HG03103 (cell line): Measurements from ENCODE around the gene GRIK5.
"Not testable (repeated sequence)": the region's sequence is repeated elsewhere in the genome, so short reads cannot be mapped to it uniquely, and the experiment has no call there.

Experiments used
- ATAC-seq: cut with Tn5 transposase; IDR thresholded peaks from one replicate; pipeline ENCODE4 v1.9.1; 2021; ENCODE audit warnings: low read depth; ENCODE audit not compliant: unreplicated experiment

GRIK5 gene

DNA sequence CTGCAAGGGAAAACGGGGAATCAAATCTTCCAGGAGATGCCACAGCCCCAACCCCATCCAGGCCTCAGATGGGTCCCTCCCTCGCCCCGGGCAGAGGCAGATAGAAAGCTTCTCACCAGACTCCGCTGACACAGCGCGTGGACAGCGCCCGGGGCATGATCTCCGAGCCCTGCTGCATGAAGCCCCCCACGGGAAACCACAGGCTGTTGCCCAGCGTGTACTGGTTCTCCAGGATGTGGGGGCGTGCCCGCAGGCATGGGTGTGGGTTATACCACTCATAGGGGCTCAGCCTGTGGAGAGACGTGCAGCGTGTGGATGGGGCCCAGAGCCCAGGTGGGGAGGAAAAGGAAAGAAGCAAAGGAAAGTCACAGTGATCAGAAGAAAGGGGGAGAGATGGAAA, 48.8 kb downstream of the GRIK5 start:
- ATAC-seq: no peak

DNA sequence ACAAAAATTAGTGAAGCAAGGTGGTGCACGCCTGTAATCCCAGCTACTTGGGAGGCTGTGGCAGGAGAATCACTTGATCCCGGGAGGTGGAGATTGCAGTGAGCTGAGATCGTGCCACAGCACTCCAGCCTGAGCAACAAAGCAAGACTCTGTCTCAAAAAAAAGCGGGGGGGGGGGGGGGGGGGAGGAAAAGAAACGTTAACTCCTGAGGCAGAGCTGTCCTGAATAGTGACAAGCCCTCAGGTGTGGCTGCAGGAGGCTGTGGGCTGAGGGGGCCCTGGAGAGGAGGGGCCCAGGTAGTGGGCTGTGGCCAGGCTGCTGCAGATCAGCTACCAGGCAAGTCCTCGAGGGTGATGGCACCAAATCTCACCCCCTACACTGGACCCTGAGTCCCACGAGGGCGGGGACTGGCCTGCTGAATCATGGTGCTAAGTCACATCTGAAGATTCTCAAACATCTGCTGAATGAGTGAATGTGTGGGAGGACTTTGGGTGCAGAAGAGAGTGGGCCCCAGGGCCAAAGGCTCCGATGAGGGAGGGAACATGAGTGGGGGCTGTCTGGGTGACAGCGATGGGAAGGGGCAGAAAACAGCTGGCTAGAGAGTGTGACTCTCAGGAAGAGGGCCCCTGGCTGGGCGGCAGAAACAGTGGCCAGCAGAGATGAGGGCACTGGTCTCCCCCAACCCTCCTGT, 51.4 kb downstream of the GRIK5 start:
- no peak for ATAC-seq

DNA sequence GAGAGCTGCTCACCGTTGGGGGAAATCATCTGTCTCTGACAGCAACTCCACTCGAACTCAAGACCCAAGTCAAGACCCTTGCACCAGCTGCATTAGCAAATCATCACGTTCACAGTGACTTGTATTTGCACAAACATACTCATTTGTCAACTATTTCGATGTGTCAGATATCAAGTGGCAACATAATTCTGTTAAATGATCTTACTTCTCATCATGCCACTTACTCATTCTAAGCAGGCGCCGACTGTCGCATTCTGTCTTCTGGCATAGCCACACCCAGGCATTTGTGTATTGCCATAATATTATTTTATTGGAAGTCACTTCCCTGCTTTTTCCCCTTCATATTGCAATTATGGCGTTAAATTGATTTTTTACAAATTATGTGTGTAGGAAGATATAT, 53.0 kb downstream of the GRIK5 start:
- no peak for ATAC-seq

DNA sequence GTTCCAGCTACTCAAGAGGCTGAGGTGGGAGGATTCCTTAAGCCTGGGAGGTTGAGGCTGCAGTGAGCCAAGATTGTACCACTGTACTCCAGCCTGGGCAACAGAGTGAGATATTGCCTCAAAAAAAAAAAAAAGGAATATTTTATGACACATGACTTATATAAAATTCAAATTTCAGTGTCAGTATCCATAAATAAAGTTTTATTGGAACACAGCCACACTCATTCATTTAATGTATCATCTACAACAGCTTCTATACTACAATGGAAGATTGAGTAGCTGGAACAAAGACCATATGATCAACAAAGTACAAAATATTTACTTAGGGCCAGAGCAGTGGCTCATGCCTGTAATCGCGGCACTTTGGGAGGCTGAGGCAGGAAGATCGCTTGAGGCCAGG, 57.3 kb downstream of the GRIK5 start:
- not testable (repeated sequence) for ATAC-seq

DNA sequence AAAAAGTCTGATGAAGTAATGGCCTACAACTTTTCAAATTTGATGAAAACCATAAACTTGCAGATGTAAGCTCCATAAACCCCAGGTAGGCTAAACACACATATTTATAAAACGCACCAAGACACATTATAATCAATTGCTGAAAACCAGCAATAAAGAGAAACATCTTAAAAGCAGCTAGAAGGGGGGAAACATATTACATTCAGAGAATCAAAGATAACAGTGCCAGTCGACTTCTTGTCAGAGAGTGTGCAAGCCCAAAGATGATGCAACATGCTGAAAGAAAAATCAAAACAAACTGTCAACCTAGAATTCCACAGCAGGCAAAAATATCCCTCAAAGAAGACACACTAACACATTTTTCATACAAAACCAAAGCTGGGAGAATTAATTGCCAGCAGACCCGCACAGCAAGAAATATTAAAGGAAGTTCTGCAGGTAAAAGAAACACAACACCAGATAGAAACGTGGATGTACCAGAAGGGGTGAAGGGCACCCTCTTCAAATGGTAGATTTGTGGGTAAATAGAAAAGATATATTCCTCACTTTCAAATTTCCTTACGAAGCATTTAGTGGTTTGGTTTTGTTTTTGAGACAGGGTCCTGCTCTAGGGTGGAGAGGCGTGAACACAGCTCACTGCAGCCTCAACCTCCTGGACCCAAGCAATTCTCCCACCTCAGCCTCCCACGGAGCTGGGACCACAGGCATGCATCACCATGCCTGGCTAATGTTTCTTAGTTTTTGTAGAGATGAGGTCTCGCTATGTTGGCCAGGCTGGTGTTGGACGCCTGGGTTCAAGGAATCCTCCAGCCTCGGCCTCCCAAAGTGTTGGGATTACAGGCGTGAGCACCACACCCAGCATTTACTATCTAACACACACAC, 59.5 kb downstream of the GRIK5 start:
- no peak for ATAC-seq

DNA sequence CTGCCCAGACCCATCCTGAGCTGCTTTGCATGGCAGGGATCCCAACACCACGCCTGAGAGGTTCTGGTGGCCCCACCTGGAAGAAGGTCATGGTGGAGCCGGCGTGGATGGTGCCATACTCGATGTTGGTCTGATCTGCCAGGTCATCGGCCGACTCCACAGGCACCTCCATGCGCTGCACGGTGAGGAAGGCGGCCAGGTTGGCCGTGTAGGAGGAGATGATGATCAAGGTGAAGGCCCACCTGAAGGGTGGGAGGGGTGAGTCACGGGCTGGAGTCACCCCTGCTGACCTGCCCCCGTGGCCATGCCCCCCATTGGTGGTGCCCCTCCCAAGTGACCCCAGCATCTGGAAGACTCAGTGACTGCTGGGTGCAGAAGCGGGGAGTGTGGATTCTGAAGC, 63.4 kb downstream of the GRIK5 start:
- ATAC-seq: no peak

DNA sequence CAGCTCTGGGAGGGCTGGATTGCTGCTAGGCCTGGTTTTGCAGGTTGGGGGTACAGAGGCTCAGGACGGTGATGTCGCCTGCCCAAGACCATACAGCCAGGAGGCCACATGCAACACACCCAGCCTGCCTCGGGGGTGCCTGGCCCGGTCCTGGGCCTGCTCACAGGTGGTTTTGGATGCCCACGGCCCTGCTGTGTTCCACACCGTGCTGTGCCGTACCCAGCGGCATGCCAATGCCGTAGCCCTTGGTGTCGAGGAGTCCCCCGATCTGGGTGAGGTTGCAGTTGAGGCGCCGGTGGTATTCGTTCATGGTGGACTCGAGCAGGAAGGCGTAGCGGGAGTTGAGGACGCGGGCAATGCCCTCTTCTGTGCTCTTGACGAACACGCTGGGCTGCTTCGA, 64.5 kb downstream of the GRIK5 start:
- ATAC-seq: no peak

DNA sequence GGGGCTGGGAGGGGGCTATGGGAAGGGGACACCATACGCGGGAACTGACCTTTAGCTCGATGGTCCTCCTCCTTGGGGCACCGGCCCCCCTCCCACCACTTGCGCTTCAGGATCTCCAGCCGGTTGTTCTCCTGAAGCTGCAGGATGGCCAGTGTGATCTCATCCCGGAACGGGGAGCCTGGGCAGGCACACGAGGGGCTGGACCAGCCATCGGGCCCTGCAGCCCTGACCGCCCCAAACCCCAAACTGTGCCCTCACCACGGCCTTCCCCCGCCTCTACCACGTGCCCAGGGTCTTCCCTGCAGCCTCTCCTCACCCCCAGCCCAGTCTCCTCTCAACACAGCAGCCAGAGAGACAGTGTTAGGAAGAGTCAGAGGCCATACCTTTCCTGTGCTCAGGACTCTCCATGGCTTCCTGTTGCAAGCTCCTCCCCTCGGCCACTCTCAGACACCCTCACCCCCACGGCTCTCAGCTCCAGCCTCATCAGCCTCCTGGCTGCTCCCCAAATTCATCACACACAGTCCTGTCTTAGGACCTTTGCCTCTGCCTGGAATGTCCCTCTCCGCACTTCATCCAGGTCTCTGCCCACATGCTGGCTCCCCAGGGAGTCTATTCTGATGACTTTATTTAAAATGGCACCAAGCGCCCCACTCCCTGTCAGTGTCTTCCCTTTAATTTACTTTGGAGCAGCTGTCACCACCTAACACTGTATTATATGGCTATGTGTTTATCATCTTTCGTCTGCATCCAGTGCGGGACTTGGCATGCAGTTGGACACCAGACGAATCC, 66.3 kb downstream of the GRIK5 start:
- no peak for ATAC-seq

DNA sequence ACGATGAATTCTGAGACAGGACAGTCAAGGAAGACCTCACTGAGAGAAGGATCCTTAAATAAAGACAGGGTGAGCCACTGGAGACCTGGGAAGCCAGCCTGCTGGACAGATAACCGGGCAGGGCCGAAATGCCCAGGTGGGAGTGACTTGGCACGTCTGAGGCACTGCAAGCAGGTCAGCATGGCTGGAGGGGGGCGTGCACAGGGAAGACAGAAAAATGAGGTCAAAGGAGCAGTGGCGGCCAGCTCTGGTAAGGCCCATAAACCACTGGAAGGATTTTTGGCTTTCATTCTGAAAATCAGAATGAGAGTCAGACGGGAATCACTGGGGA, 70.2 kb downstream of the GRIK5 start:
- ATAC-seq: no peak

DNA sequence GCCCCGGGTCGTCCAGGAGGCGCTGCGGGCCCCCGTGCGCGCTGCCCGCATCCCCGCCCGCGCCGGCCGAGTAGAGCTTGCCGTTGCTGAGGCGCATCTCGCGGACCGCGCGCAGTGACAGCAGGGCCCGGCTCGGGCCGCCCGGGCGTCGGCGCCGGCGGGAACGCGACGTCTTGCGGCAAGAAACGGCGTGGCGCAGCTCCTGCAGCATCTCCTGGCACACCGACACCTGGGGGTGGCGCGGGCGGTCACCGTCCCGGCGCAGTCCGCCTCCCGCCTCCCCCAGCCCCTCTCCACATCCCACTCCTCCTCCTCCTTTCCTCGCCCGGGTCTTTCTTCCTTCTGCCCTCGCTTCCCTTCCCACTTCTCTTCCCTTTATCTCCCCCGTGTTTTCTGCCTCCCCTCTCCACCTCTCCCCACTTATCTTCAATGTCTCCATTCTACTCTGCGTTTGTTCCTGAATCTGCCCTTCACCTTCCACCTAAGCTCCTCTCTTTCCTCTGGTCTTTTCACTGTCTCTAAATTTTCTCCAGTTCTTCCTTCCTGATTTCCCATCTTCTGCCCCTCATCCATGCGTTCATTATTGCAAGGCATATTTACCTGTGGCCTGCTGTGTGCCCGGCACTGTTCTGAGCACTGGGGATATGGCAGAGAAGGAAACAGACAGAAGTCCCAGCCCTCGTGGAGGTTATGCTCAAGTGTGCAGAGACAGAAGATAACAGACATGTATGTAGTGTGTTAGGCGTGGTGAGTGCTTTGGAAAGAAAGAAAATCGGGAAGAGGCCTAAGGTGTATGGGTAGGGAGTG, 70.7 kb downstream of the GRIK5 start:
- ATAC-seq: no peak

DNA sequence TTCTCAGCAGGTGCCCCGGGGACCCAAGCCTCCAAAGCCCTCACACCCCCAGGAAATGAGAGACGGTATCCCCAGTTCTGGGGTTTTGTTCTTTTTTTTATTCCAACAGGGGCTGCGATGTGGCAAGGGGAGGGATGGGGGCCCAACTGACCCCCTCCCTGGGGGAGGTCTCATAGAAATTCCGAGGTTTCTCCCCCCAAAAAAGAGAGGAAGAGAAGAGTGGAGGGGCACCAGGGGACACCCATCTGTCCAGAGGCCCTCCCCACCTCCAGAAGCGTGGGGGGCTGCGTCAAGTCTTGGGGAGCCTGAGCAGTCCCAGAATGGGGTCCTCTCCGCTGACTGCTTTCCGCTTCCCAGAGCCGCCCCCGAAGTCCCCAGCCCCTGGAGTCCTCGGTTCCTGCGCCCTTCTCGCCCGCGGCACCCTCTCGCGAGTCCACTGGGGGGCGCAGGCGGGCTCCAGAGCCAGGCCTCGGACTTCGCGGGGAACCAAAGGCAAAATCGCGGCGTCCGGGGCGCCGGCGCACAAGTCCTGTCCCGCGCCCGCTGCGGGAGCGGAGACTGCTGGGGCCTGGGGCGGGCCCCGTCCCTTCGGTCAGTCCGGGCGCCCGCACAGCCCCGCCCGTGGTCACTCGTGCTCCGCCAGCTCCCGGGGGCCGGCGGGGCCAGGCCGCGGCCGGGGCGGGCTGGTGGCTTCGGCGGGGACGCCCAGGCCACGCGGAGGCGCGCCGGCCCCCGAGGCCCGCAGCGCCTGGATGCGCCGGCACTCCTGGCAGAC, 71.6 kb downstream of the GRIK5 start:
- ATAC-seq: no peak

DNA sequence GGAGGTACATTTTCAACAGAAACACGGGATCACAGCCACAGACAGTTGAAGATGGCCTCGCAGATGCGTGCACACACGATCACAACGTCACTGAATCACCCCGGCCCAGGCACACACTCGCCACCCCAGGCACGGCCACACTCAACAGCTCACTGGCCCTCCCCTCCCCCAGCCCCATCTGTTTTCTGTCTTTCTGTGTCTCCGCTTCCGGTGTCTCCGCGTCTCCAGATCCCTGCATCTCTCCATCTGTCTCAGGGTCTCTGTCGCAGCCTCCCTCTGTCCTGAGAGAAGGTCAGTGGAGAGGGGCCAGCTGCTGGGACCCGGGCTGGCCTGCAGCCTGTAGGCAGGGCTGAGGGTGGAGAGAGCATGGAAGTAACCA, 72.2 kb downstream of the GRIK5 start:
- ATAC-seq: no peak

DNA sequence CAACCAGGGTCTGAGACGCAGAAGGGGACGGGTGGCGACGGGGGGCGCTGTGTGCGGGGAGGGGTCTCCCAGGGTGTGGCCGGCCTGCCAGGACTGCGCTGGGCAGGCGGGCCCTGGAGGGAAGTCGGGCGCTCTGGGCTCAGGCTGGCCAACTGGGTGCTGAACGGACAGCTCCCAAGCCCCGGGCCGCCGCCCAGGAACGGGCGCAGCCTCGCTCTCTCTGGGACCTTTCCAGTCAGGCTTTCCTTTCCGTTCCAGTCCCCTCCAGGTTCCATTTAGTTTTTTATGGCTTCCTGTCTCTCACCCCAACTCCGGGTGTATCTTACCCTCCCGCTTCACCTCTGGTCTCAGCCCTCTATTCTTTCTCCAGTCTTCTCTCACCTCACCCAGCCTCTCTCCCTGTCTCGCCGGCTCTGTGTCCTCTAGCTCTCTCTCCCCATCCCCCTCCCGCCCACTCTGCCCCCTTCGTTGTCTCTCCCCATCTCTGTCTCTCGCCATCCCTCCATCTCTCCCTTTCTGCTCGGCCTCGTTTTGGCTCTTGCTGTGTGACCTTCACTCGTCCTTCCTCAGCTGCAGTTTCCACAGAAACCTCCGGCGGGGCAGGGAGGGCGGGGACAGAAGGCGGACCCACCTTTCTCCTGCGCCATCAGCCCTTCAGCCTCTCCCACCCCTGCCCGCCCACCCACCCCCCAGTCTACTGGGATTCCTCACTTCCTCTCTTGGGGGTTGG, 72.7 kb downstream of the GRIK5 start:
- no peak for ATAC-seq

DNA sequence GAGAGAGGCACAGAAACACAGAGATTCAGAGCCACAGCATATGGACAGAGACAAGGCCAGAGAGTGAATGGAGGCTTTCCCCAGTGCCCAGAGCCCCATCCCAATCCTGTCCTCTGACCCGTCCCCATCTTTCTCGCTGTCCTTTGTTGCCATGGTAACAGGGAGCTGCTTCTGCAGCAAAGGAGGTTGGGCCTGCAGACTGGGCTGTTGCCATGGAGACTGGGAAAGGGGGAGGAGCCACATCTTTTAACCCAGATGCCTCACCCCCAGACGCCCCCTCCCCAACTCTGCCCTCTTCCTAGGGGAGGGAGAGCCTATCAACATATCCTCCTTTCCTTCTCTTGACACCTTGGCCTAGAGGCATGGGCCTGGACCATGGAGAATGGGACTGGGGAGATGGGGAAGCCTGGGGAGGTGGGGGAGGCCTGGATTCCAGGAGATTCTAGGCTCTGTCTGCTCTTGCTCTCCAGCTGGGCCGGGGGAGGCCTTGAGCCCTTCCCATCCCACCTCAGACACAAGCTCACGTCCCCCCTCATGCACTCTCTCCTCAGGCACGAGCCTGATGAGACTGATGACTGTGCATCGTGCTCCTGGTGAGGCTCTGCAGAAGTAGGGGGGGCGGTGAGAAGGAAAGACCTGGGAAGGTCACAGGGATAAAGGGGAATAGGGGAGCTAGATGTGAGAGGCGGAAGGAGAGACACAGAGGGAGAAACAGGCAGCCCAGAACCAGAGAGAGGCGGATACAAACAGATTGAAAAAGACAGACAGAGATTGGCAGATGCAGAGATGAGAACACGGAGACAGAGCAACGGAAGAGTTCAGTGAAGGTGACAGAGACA, 73.8 kb downstream of the GRIK5 start:
- ATAC-seq: no peak

DNA sequence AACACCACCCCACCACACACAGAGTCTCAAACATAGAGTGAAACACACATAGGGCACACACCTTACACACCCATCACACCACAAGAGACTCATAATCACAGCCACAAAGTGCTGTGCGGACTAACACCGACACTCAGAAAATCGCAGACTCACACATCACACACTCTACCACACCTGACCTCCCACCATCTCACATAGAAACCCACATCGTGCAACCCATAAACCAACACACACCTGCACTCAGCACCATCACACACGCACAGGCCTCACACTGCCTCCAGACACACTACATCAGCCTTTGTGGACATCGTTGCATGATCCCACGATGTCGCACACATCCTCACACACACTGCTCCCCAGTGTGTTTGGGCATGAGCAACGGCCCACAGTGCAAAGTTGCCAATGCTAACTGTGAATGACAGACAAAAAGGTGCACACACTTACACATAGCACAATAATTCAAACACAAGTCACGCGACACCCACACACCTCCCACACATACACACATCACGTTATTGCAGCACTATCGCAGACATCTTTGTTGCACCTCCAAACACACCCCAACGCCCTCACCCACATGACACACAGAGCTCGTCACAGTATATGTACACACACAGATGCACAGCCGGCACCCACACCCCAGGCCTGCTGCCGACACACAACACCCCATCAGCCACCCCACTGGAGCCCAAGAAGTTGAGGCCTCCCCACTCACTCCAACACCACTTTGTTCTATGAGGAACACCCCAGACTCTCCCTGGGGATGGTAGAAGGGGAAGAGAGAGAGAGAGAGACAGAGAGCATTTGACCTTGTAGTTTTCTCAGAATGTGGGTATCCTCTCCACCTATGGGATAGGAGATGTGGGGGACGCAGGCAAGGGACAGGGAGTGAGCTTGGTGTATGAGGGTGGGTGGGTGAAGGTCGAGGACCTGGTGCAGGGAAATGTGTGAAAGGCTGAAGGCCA, 74.7 kb downstream of the GRIK5 start:
- no peak for ATAC-seq

DNA sequence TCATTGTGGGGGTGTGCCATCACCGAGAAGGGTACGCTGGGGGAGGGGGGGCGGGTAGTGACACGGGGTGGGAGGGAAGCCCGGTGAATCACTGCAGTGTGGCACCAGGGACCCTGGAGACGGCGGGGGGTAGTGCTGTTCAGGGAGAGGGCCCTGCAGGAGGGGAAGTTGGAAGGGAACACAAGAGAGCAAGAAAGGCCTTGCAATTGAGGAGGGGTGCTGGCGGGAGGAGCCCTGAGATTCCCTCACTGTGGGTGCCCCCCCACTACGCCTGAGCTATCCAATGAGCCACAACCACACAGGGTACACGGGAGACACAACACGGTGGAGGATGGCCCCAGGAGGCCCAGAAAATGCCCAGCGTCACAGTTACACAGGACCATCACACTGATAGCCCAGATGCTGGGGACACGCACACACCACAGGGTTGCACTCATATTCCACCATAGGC, 75.5 kb downstream of the GRIK5 start:
- ATAC-seq: no peak
